Mesodermal cell (in vitro differentiated cells): ENCODE data around the gene IQCH.

ENCODE experiments used
- H3K27ac ChIP-seq: 2 replicates; pipeline ENCODE4 v1.7.0; 2013; ENCODE audit warnings: mild to moderate bottlenecking, low read depth, low read length, moderate library complexity; ENCODE audit not compliant: severe bottlenecking
- H3K36me3 ChIP-seq: 2 replicates; pipeline ENCODE4 v1.7.1; 2013; ENCODE audit warnings: mild to moderate bottlenecking, low read length, moderate library complexity; ENCODE audit not compliant: control insufficient read depth, insufficient read depth
- H3K4me1 ChIP-seq: one replicate; pipeline ENCODE4 v1.7.1; 2013; ENCODE audit warnings: mild to moderate bottlenecking, low read length; ENCODE audit not compliant: insufficient read depth, control insufficient read depth, poor library complexity, severe bottlenecking
- H3K4me3 ChIP-seq: 2 replicates; pipeline ENCODE4 v1.7.0; 2013; ENCODE audit warnings: low read length, control low read depth, mild to moderate bottlenecking; ENCODE audit not compliant: insufficient read depth, poor library complexity, severe bottlenecking; ENCODE audit errors: extremely low read depth
- H3K9me3 ChIP-seq: 2 replicates; pipeline ENCODE4 v1.7.1; 2013; ENCODE audit warnings: mild to moderate bottlenecking, low read length, moderate library complexity; ENCODE audit not compliant: control insufficient read depth
- WGBS, 2 experiments: methylation state at CpG; one replicate each; pipeline ENCODE4 v1.1.5; 2013; ENCODE audit warnings: missing lambda C conversion rate in 2 of 2; ENCODE audit not compliant: insufficient coverage in 2 of 2; 5-methylcytosine and 5-hydroxymethylcytosine counted together

The IQCH gene

GRCh38 chr15:67225336-67225735 lies 29.2 kb upstream of the IQCH start:
- no peak overlapping the region for H3K27ac ChIP-seq
- no peaks in the 10 kb centered on the region for H3K4me1 ChIP-seq
- WGBS, 2 experiments = no CpG with 5 or more reads among the region's 2 CpGs
- H3K9me3 ChIP-seq = no peaks in the 10 kb centered on the region
- H3K4me3 ChIP-seq = no peak overlapping the region
- H3K36me3 ChIP-seq = peaks cover 16% of the 10 kb centered on the region

- no CpG with 5 or more reads among the region's 1 CpG for WGBS, 2 experiments
- Histone ChIP-seq H3K36me3 (peaks cover 36% of the 10 kb centered on the region), H3K9me3 (no peaks in the 10 kb centered on the region), H3K4me3 (no peak overlapping the region), H3K27ac (no peak overlapping the region), H3K4me1 (no peaks in the 10 kb centered on the region)
These were observed 27.2 kb upstream of the IQCH start for GRCh38 chr15:67227431-67227830.

GRCh38 chr15:67227846-67228245 lies 26.7 kb upstream of the IQCH start:
- Histone ChIP-seq H3K4me1 (no peaks in the 10 kb centered on the region), H3K4me3 (no peak overlapping the region), H3K36me3 (peaks cover 40% of the 10 kb centered on the region), H3K9me3 (no peaks in the 10 kb centered on the region), H3K27ac (no peak overlapping the region)
- no CpG with 5 or more reads among the region's 1 CpG for WGBS, 2 experiments

GRCh38 chr15:67228286-67228685 lies 26.3 kb upstream of the IQCH start:
- H3K9me3 ChIP-seq = no peaks in the 10 kb centered on the region
- no peaks in the 10 kb centered on the region for H3K4me1 ChIP-seq
- WGBS, 2 experiments = no CpG with 5 or more reads among the region's 1 CpG
- H3K27ac ChIP-seq = no peak overlapping the region
- H3K36me3 ChIP-seq = peaks cover 41% of the 10 kb centered on the region
- no peak overlapping the region for H3K4me3 ChIP-seq

GRCh38 chr15:67230504-67230903 lies 24.1 kb upstream of the IQCH start:
- H3K9me3 ChIP-seq = no peaks in the 10 kb centered on the region
- no peak overlapping the region for H3K27ac ChIP-seq
- no peak overlapping the region for H3K4me3 ChIP-seq
- 88 to 89% methylated on average over 2 of the region's 2 CpGs for WGBS, 2 experiments
- H3K36me3 ChIP-seq = peaks cover 55% of the 10 kb centered on the region
- H3K4me1 ChIP-seq = no peaks in the 10 kb centered on the region

- Histone ChIP-seq H3K36me3 (peaks cover 55% of the 10 kb centered on the region), H3K9me3 (no peaks in the 10 kb centered on the region), H3K4me3 (no peak overlapping the region), H3K4me1 (no peaks in the 10 kb centered on the region), H3K27ac (no peak overlapping the region)
- 86% methylated on average over 1 of the region's 3 CpGs for WGBS, 2 experiments
These were observed 22.0 kb upstream of the IQCH start for GRCh38 chr15:67232591-67232990.

GRCh38 chr15:67240235-67241131 lies 14.1 kb upstream of the IQCH start:
- Histone ChIP-seq H3K4me1 (no peaks in the 10 kb centered on the region), H3K4me3 (no peak overlapping the region), H3K27ac (no peak overlapping the region), H3K36me3 (peaks cover under 1% of the 10 kb centered on the region), H3K9me3 (no peaks in the 10 kb centered on the region)
- 52 to 75% methylated on average over 2 to 3 of the region's 3 CpGs for WGBS, 2 experiments

- no peaks in the 10 kb centered on the region for H3K4me1 ChIP-seq
- no peak overlapping the region for H3K4me3 ChIP-seq
- no peaks in the 10 kb centered on the region for H3K9me3 ChIP-seq
- H3K36me3 ChIP-seq = peaks cover 7% of the 10 kb centered on the region
- 63 to 100% methylated on average over 1 to 4 of the region's 4 CpGs for WGBS, 2 experiments
- no peak overlapping the region for H3K27ac ChIP-seq
These were observed 13.3 kb upstream of the IQCH start for GRCh38 chr15:67241132-67241855.

- 93 to 94% methylated on average over 2 of the region's 3 CpGs for WGBS, 2 experiments
- H3K4me3 ChIP-seq = no peak overlapping the region
- no peak overlapping the region for H3K27ac ChIP-seq
- no peaks in the 10 kb centered on the region for H3K9me3 ChIP-seq
- H3K36me3 ChIP-seq = peaks cover 7% of the 10 kb centered on the region
- H3K4me1 ChIP-seq = no peaks in the 10 kb centered on the region
These were observed 11.9 kb upstream of the IQCH start for GRCh38 chr15:67242708-67243111.

- Histone ChIP-seq H3K9me3 (no peaks in the 10 kb centered on the region), H3K4me1 (no peaks in the 10 kb centered on the region), H3K4me3 (no peak overlapping the region), H3K27ac (no peak overlapping the region), H3K36me3 (peaks cover 7% of the 10 kb centered on the region)
- 80% methylated on average over 1 of the region's 3 CpGs; no CpG with 5 or more reads in 1 of the 2 experiments for WGBS, 2 experiments
These were observed 9.6 kb upstream of the IQCH start for GRCh38 chr15:67244971-67245478.
